ENCODE results near the gene RNF144A. TPM values are rescaled to one million over a fixed set of nuclear protein-coding genes. Genes with fewer than 3 reads are reported as not detected.
A peak's percentile ranks its signal among the peaks of the same experiment; 100 is the strongest.

Gene RNF144A
- total and polyA plus RNA-seq, 2 of the 13 experiments (the other 11 are each of a cell fraction or from before 2014, with no cell fraction given), result 13.9 to 16.5 TPM

- TF ChIP-seq UBTF (CRISPR knock-in tag; IDR thresholded peaks at IDR 0.05) (0 out of 2 replicates have a peak, but pooled peaks have one; percentile 33), POLR2AphosphoS2 (IDR thresholded peaks at IDR 0.05; ENCODE audit: low read depth, low read length) (no peak), ZBTB43 (CRISPR knock-in tag; conservative IDR thresholded peaks at IDR 0.05) (peak; percentile 95), POLR2A (IDR thresholded peaks at IDR 0.05; ENCODE audit: insufficient read depth in 1 of 2, low read depth in 2 of 2, low read length in 2 of 2) (no peak), IRX3 (CRISPR knock-in tag; IDR thresholded peaks at IDR 0.05; ENCODE audit: borderline replicate concordance, low read depth) (no peak), ZNF251 (CRISPR knock-in tag; IDR thresholded peaks at IDR 0.05) (no peak), ZNF260 (CRISPR knock-in tag; IDR thresholded peaks at IDR 0.05; ENCODE audit: borderline replicate concordance, low read depth) (no peak), IKZF4 (CRISPR knock-in tag; IDR thresholded peaks at IDR 0.05; ENCODE audit: borderline replicate concordance, low read depth, not compliant biosample characterization) (no peak), BHLHE40 (IDR thresholded peaks at IDR 0.05; ENCODE audit: low read length) (0 out of 2 replicates have a peak, but pooled peaks have one; percentile 14), ZNF687 (CRISPR knock-in tag; IDR thresholded peaks at IDR 0.05) (peak; percentile 41), NFYC (CRISPR knock-in tag; IDR thresholded peaks at IDR 0.05) (no peak), GFI1 (CRISPR knock-in tag; IDR thresholded peaks at IDR 0.05; ENCODE audit: borderline replicate concordance) (no peak), PRDM10 (CRISPR knock-in tag; IDR thresholded peaks at IDR 0.05; ENCODE audit: low read depth) (no peak), ZNF124 (CRISPR knock-in tag; IDR thresholded peaks at IDR 0.05) (no peak), ZNF589 (CRISPR knock-in tag; conservative IDR thresholded peaks at IDR 0.05) (no peak), MTA1 (CRISPR knock-in tag; IDR thresholded peaks at IDR 0.05; ENCODE audit: borderline replicate concordance) (no peak), MXD1 (CRISPR knock-in tag; IDR thresholded peaks at IDR 0.05) (no peak)
Observed at GRCh38 chr2:6957031-6957714, 40.0 kb downstream of the RNF144A start (continued).

All from HepG2 (cell line).